HT1080 (cell line): ENCODE results near the gene SLC45A2. TPM values are rescaled to one million over a fixed set of nuclear protein-coding genes. Genes with fewer than 3 reads are reported as not detected.
"Not testable (repeated sequence)": the region's sequence is repeated elsewhere in the genome, so short reads cannot be mapped to it uniquely, and the experiment has no call there.

ENCODE experiments used
- DNase-seq: peaks from one replicate; pipeline ENCODE4 v3.0.0-alpha.2; 2015; ENCODE audit warnings: low read depth
- small RNA-seq: library from RNA; depleted of rRNA; stranded (forward); fragments of <200 nt; gene quantifications from one replicate; pipeline ENCODE3, GENCODE V24; 2014
- total RNA-seq: library from RNA; depleted of rRNA; stranded (reverse); fragments of >200 nt; shearing (Covaris generic); gene quantifications from 2 replicates; pipeline ENCODE4 v1.2.3, GENCODE V29; 2014; rRNA removed

Gene SLC45A2
- total RNA-seq, 1 experiment from 2014 or later: not detected

GRCh38 chr5:33929925-33930690 is 54.4 kb downstream of the SLC45A2 start:
- no peak for DNase-seq

- no peak for DNase-seq
These were observed 56.2 kb downstream of the SLC45A2 start for GRCh38 chr5:33928283-33928682.

- DNase-seq: no peak
These were observed 56.8 kb downstream of the SLC45A2 start for GRCh38 chr5:33927685-33928084.

DNA sequence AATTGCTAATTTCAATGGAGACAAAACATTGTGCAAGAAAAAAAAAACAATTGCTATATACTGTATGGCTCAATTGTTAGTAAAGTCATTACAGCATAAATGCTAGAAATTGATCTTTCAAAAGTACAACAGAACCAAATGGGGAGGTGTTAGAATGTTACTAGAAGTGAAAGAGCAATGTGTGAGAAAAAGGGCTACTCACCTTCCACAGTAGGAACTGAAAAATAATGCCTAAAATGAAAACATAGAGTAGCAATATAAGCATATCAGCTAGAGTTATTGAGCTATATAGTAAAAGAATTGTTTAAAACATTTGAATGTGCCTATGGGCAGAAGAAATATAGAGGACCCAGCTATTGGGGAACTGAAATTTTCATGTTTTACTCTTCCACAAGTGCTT is 59.2 kb downstream of the SLC45A2 start:
- DNase-seq: no peak

DNA sequence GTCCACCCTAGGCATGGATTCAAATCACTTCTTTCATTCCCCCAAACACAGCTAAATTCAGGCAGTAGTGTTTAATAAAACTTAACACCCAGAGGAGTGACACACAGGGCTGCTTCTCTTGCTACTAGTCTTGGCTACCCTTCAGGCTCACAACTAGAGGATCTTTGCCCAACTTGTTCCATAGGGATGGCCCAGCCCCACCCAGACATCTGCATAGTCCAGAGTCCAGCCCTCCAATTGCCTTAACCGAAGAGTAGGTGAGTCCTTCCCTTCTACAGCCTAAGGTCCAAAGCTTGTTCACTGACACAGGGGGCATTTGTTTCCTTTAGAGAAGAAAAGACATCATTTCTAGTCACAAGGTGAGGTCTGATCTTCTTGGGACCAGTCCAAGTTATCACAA is 63.5 kb downstream of the SLC45A2 start:
- no peak for DNase-seq

- DNase-seq: not testable (repeated sequence)
These were observed 69.6 kb downstream of the SLC45A2 start for GRCh38 chr5:33914844-33915243.

DNA sequence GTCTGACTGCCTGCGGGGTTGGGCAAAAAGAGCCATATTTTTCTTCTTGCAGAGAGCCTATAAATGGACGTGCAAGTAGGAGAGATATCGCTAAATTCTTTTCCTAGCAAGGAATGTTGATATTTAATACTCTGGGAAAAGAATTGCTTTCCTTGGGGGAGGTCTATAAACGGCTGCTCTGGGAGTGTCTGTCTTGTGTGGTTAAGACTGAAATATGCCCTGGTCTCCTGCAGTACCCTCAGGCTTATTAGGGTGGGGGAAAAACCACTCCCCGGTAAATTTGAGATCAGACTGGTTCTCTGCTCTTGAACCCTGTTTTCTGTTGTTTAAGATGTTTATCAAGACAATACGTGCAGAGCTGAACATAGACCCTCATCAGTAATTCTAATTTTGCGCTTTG is 78.2 kb downstream of the SLC45A2 start:
- DNase-seq: not testable (repeated sequence)

- DNase-seq: no peak
These were observed 79.1 kb downstream of the SLC45A2 start for GRCh38 chr5:33905381-33905780.

DNA sequence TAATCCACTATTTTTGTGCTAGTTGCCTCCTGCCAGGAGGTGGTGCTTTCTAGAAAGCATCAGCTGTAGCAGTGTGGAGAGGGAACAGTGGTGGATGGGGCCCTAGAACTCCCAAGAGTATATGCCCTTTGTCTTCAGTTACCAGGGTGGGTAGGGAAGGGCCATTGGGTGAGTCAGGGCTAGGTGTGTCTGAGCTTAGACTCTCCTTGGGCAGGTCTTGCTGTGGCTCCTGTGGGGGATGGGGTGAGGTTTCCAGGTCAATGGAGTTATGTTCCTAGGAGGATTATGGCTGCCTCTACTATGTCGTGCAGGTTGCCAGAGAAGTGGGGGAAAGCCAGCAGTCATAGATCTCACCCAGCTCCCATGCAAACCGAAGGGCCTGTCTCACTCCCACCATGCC is 81.4 kb downstream of the SLC45A2 start:
- peak; percentile 27 for DNase-seq

- no peak for DNase-seq
These were observed 83.3 kb downstream of the SLC45A2 start for GRCh38 chr5:33901156-33901555.

Small RNAs within 50 kb of the gene (small RNA-seq; reads per million reads assigned to genes)
- gene AC139783.1: not detected

Other genes starting within 250 kb of the SLC45A2 start
- gene ADAMTS12, start 92.7 kb downstream of the SLC45A2 start, total RNA-seq: 0.10 TPM in 2 replicates
- gene RXFP3, start 48.3 kb downstream of the SLC45A2 start, total RNA-seq: 0.07 and 0.13 TPM in 2 replicates
- 10.6 and 12.8 TPM in 2 replicates for gene AMACR, start 23.4 kb upstream of the SLC45A2 start, total RNA-seq
- 0.21 TPM in 1 of 2 replicates, not detected in the other for gene C1QTNF3, start 58.5 kb upstream of the SLC45A2 start, total RNA-seq